ENCODE results near the gene CWF19L2.
"Not testable (repeated sequence)": the region's sequence is repeated elsewhere in the genome, so short reads cannot be mapped to it uniquely, and the experiment has no call there.

Gene CWF19L2

GRCh38 chr11:107442715-107443215 is 14.9 kb downstream of the CWF19L2 start:
- FAIRE-seq (no peak), DNase-seq (ENCODE audit: extremely low spot score, insufficient read length, low read depth) (no peak)

- DNase-seq (ENCODE audit: extremely low spot score, insufficient read length, low read depth) = no peak
- no peak for FAIRE-seq
Measured at GRCh38 chr11:107439586-107440167, 17.9 kb downstream of the CWF19L2 start.

GRCh38 chr11:107438148-107438547 is 19.5 kb downstream of the CWF19L2 start:
- DNase-seq (ENCODE audit: extremely low spot score, insufficient read length, low read depth) (no peak), FAIRE-seq (no peak)

GRCh38 chr11:107430525-107430924 is 27.1 kb downstream of the CWF19L2 start:
- FAIRE-seq = peak; percentile 9
- DNase-seq (ENCODE audit: extremely low spot score, insufficient read length, low read depth) = no peak

GRCh38 chr11:107427569-107428180 is 29.9 kb downstream of the CWF19L2 start:
- FAIRE-seq (no peak), DNase-seq (ENCODE audit: extremely low spot score, insufficient read length, low read depth) (no peak)

- DNase-seq (ENCODE audit: extremely low spot score, insufficient read length, low read depth) (no peak), FAIRE-seq (peak; percentile 46)
Measured at GRCh38 chr11:107413352-107413751, 44.3 kb downstream of the CWF19L2 start.

- DNase-seq (ENCODE audit: extremely low spot score, insufficient read length, low read depth) (no peak), FAIRE-seq (peak; percentile 49)
Measured at GRCh38 chr11:107408762-107409211, 48.8 kb downstream of the CWF19L2 start.

GRCh38 chr11:107405260-107405659 is 52.4 kb downstream of the CWF19L2 start:
- no peak for FAIRE-seq
- no peak for DNase-seq (ENCODE audit: extremely low spot score, insufficient read length, low read depth)

- FAIRE-seq; DNase-seq (ENCODE audit: extremely low spot score, insufficient read length, low read depth): not testable (repeated sequence)
Measured at GRCh38 chr11:107401131-107401530, 56.5 kb downstream of the CWF19L2 start.

GRCh38 chr11:107397357-107397756 is 60.3 kb downstream of the CWF19L2 start:
- FAIRE-seq = no peak

GRCh38 chr11:107392611-107393010 is 65.0 kb downstream of the CWF19L2 start:
- FAIRE-seq = no peak

More at GRCh38 chr11:107397357-107397756, 60.3 kb downstream of the CWF19L2 start:
- DNase-seq (ENCODE audit: extremely low spot score, insufficient read length, low read depth) = no peak

GRCh38 chr11:107390701-107391100 is 66.9 kb downstream of the CWF19L2 start:
- FAIRE-seq; DNase-seq (ENCODE audit: extremely low spot score, insufficient read length, low read depth): not testable (repeated sequence)

More at GRCh38 chr11:107392611-107393010, 65.0 kb downstream of the CWF19L2 start:
- DNase-seq (ENCODE audit: extremely low spot score, insufficient read length, low read depth) = no peak

GRCh38 chr11:107387666-107388065 is 70.0 kb downstream of the CWF19L2 start:
- FAIRE-seq (no peak), DNase-seq (ENCODE audit: extremely low spot score, insufficient read length, low read depth) (no peak)

GRCh38 chr11:107385361-107385981 is 72.2 kb downstream of the CWF19L2 start:
- DNase-seq (ENCODE audit: extremely low spot score, insufficient read length, low read depth) (no peak), FAIRE-seq (no peak)

GRCh38 chr11:107384144-107384852 is 73.3 kb downstream of the CWF19L2 start:
- FAIRE-seq (no peak), DNase-seq (ENCODE audit: extremely low spot score, insufficient read length, low read depth) (no peak)

- FAIRE-seq = no peak
- no peak for DNase-seq (ENCODE audit: extremely low spot score, insufficient read length, low read depth)
Measured at GRCh38 chr11:107372439-107372838, 85.2 kb downstream of the CWF19L2 start.

GRCh38 chr11:107370390-107370789 is 87.2 kb downstream of the CWF19L2 start:
- FAIRE-seq (no peak), DNase-seq (ENCODE audit: extremely low spot score, insufficient read length, low read depth) (no peak)

- FAIRE-seq (no peak), DNase-seq (ENCODE audit: extremely low spot score, insufficient read length, low read depth) (no peak)
Measured at GRCh38 chr11:107359701-107360100, 97.9 kb downstream of the CWF19L2 start.

- FAIRE-seq (no peak), DNase-seq (ENCODE audit: extremely low spot score, insufficient read length, low read depth) (no peak)
Measured at GRCh38 chr11:107357877-107358276, 99.7 kb downstream of the CWF19L2 start.

GRCh38 chr11:107354780-107355179 is 102.8 kb downstream of the CWF19L2 start:
- no peak for DNase-seq (ENCODE audit: extremely low spot score, insufficient read length, low read depth)
- no peak for FAIRE-seq

Data from GM18507 (cell line).